ENCODE measurements around the gene RNFT2. TPM values are rescaled to one million over a fixed set of nuclear protein-coding genes. Genes with fewer than 3 reads are reported as not detected.

The RNFT2 gene
- total and polyA plus RNA-seq, 12 donors, result 0.46 to 2.2 (median 1.6) TPM

DNA sequence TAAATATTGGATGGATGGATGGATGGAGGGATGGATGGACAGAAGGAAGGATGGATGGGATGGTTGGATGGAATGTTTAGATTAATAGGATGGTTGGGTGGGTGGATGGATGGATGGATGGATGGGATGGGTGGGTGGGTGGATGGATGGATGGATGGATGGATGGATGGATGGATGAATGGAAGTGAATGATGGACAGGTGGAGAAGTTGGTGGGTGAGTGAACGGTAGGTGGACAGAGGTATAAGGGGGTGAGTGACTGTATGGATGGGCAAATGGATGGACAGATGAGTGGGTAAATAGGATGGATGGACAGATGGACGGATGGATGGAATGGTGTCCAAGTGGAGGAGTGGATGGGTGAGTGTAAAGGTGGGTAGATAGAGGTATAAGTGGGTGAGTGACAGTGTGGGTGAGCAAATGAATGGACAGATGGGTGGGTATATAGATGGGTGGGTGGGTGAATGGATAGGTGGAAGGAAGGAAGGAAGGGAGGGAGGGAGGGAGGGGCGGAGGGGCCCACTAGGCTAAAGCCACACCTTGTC is 101.2 kb downstream of the RNFT2 start:
- no peaks in the 10 kb centered on the region for H3K9me3 ChIP-seq
- intact Hi-C loops (cut with DNase I), result no loop called here
- ATAC-seq (no peak), DNase-seq (no peak)
- H3K4me1 ChIP-seq, result no peaks in the 10 kb centered on the region
- WGBS, 2 donors, result 86 to 87% methylated on average over 3 of the region's 3 CpGs
- H3K4me3 ChIP-seq, result no peak overlapping the region
- H3K27me3 ChIP-seq, result no peaks in the 10 kb centered on the region
- H3K27ac ChIP-seq, result no peak overlapping the region
- no peaks in the 10 kb centered on the region for H3K36me3 ChIP-seq
- TF ChIP-seq, protein P1, sequence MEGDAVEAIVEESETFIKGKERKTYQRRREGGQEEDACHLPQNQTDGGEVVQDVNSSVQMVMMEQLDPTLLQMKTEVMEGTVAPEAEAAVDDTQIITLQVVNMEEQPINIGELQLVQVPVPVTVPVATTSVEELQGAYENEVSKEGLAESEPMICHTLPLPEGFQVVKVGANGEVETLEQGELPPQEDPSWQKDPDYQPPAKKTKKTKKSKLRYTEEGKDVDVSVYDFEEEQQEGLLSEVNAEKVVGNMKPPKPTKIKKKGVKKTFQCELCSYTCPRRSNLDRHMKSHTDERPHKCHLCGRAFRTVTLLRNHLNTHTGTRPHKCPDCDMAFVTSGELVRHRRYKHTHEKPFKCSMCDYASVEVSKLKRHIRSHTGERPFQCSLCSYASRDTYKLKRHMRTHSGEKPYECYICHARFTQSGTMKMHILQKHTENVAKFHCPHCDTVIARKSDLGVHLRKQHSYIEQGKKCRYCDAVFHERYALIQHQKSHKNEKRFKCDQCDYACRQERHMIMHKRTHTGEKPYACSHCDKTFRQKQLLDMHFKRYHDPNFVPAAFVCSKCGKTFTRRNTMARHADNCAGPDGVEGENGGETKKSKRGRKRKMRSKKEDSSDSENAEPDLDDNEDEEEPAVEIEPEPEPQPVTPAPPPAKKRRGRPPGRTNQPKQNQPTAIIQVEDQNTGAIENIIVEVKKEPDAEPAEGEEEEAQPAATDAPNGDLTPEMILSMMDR (IDR thresholded peaks at IDR 0.05), result no peak

DNA sequence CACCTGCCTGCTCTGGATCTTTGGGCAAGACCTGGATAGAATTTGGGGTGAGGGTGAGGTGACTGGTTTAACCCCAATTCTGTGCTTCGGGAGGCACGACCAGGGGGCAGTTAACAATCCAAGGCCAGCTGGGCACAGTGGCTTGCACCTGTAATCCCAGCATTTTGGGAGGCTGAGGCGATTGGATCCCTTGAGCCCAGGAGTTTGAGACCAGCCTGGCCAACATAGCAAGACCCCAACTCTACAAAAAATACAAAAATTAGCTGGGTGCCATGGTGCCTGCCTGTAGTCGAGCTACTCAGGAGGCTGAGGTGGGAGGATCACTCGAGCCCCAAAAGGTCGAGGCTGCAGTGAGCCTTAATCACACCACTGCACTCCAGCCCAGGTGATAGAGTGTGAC is 105.0 kb downstream of the RNFT2 start:
- Histone ChIP-seq H3K4me1 (no peaks in the 10 kb centered on the region), H3K4me3 (no peak overlapping the region), H3K36me3 (no peaks in the 10 kb centered on the region), H3K27ac (no peak overlapping the region), H3K9me3 (no peaks in the 10 kb centered on the region), H3K27me3 (no peaks in the 10 kb centered on the region)
- intact Hi-C loops (cut with DNase I), result no loop called here
- no peak for DNase-seq
- TF ChIP-seq, protein P1 (IDR thresholded peaks at IDR 0.05), result no peak
- no peak for ATAC-seq
- WGBS, 2 donors, result 89 to 92% methylated on average over 6 of the region's 6 CpGs

DNA sequence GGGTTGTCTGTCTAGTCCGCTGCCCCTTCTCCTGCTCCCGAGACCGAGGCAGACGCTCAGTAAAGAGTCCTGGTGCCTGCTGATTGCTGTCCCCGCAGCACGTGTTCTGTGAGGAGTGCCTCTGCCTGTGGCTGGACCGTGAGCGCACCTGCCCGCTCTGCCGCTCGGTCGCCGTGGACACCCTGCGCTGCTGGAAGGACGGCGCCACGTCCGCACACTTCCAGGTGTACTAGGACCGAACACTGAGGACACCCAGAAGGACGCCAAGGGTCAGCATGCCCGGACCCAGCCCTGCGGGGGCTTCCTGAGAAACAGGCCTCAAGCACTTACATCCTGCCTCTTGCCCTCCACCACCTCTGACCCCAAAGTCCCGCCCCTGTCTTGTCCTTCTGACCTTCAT is 111.1 kb downstream of the RNFT2 start:
- TF ChIP-seq, protein P1 (IDR thresholded peaks at IDR 0.05), result no peak
- 94 to 95% methylated on average over 23 of the region's 23 CpGs for WGBS, 2 donors
- intact Hi-C loops (cut with DNase I), result no loop called here
- Histone ChIP-seq H3K4me1 (no peaks in the 10 kb centered on the region), H3K27ac (no peak overlapping the region), H3K36me3 (no peaks in the 10 kb centered on the region), H3K4me3 (no peak overlapping the region), H3K9me3 (no peaks in the 10 kb centered on the region), H3K27me3 (peaks cover 0 to 8% (median 4%) of the 10 kb centered on the region in 7 donors)
- DNase-seq (no peak), ATAC-seq (no peak)

DNA sequence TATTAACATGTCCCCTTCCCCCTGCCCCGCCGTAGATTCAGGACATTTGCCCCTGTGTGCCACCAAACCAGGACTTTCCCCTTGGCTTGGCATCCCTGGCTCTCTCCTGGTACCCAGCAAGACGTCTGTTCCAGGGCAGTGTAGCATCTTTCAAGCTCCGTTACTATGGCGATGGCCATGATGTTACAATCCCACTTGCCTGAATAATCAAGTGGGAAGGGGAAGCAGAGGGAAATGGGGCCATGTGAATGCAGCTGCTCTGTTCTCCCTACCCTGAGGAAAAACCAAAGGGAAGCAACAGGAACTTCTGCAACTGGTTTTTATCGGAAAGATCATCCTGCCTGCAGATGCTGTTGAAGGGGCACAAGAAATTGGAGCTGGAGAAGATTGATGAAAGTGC is 114.2 kb downstream of the RNFT2 start:
- TF ChIP-seq, protein P1 (IDR thresholded peaks at IDR 0.05), result no peak
- intact Hi-C loops (cut with DNase I), result no loop called here
- no peak for DNase-seq
- Histone ChIP-seq H3K36me3 (no peaks in the 10 kb centered on the region), H3K9me3 (no peaks in the 10 kb centered on the region), H3K4me1 (no peaks in the 10 kb centered on the region), H3K27me3 (peaks cover 0 to 21% (median 5%) of the 10 kb centered on the region in 7 donors), H3K27ac (no peak overlapping the region), H3K4me3 (no peak overlapping the region)
- WGBS, 2 donors, result 87 to 89% methylated on average over 6 of the region's 6 CpGs
- ATAC-seq, result no peak

All from heart right ventricle (tissue), 16 donors.